Activated CD4-positive, alpha-beta memory T cell treated with anti-CD3 and anti-CD28 coated beads for 36 hours (primary cell): Measurements from ENCODE around the gene CCSER1. TPM values are rescaled to one million over a fixed set of nuclear protein-coding genes. Genes with fewer than 3 reads are reported as not detected.
A peak's percentile ranks its signal among the peaks of the same experiment; 100 is the strongest.

Experiments
- CTCF ChIA-PET: fragments of 350-600 bp; sonication (Branson Sonifier 250); formaldehyde crosslinking; loops from one replicate; lab custom pipeline; 2021; ENCODE audit warnings: antibody characterized with exemption, inconsistent platforms; lab: Charles Lee
- POLR2A ChIA-PET: fragments of 350-600 bp; sonication (Branson Sonifier 250); formaldehyde crosslinking; loops from one replicate; lab custom pipeline; 2021; ENCODE audit warnings: antibody characterized with exemption; lab: Charles Lee
- DNase-seq: peaks from one replicate; pipeline ENCODE4 v3.0.0-alpha.2; 2020
- H3K27ac Mint-ChIP-seq: one replicate; pipeline ENCODE4 v1.8.0; 2021; ENCODE audit warnings: mixed read lengths
- H3K27me3 Mint-ChIP-seq: one replicate; pipeline ENCODE4 v1.8.0; 2021; ENCODE audit warnings: mixed read lengths
- H3K36me3 Mint-ChIP-seq: one replicate; pipeline ENCODE4 v1.8.0; 2021; ENCODE audit warnings: mixed read lengths
- H3K4me1 Mint-ChIP-seq: one replicate; pipeline ENCODE4 v1.8.0; 2021; ENCODE audit warnings: low read depth, mixed read lengths
- H3K4me3 Mint-ChIP-seq: one replicate; pipeline ENCODE4 v1.8.0; 2021; ENCODE audit warnings: mild to moderate bottlenecking, mixed read lengths
- H3K9me3 Mint-ChIP-seq: one replicate; pipeline ENCODE4 v1.8.0; 2021; ENCODE audit warnings: mixed read lengths
- intact Hi-C: fragments of 100-400 bp; cut with micrococcal nuclease; formaldehyde crosslinking; loops from one replicate; pipeline ENCODE4 v1.15.1; 2023
- total RNA-seq, 2 experiments: library from RNA; stranded (reverse); gene quantifications; one replicate each; pipeline ENCODE4 v1.2.3, GENCODE V29; 2021

Gene CCSER1
- total RNA-seq, 2 experiments from 2014 or later: 0.17 to 0.19 TPM

DNA sequence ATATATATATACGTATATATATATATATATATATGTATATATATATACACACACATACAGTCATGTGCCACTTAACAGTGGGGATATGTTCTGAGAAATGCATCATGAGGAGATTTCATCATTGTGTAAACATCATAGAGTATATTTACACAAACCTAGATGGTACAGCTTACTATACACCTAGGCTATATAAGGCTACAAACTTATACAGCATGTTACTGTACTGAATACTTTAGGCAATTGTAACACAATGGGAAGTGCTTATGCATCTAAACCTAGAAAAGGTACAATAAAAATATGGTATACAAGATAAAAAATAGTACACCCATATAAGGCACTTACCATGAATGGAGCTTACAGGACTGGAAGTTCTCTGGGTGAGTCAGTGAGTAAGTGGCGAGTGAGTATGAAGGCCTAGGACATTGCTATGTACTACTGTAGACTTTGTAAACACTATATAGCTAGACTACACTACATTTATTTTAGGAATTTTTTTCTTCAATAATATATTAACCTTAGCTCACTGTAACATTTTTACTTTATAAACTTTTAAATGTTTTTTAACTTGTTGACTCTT is 13.2 kb upstream of the CCSER1 start:
- intact Hi-C loops: no loop called here
- no peak overlapping the region for H3K4me3 Mint-ChIP-seq
- ChIA-PET POLR2A (no interaction called here), CTCF (no interaction called here)
- no peak overlapping the region for H3K27ac Mint-ChIP-seq
- H3K27me3 Mint-ChIP-seq: peaks cover 1% of the 10 kb centered on the region
- no peaks in the 10 kb centered on the region for H3K36me3 Mint-ChIP-seq
- no peaks in the 10 kb centered on the region for H3K4me1 Mint-ChIP-seq
- no peaks in the 10 kb centered on the region for H3K9me3 Mint-ChIP-seq
- no peak for DNase-seq

DNA sequence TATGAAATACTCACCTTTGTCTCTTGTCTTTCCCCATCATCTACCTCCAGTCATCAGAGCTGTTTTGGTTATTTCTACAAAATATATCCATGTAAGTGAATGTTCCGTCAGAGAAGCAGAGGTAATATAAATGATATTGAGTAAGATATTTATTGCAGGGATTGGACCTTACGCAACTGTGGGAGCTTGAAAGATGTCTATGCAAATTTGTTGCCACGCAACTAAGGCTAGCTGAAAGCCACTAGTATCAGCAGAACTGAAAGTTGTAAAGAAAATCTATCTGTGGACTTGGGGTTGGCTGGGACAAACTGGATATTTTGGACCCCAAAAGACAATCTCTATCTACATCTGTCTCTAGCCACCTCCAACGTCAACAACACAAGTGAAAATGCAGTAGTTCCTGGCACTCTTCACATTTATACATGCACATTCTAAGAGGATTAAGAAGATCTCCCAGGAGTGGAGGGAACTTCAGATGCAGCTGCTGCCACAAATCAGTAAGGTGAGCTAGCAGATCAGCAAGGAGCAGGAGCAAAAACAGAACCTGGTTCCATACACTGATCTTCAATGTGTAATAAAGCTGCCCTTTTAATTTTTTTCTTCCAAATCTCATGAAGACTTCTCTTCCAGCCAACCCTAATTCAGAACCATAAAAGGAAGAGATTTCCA is 8.5 kb upstream of the CCSER1 start:
- Mint-ChIP-seq H3K27ac (no peak overlapping the region), H3K9me3 (no peaks in the 10 kb centered on the region), H3K36me3 (no peaks in the 10 kb centered on the region), H3K27me3 (peaks cover 2% of the 10 kb centered on the region), H3K4me1 (no peaks in the 10 kb centered on the region), H3K4me3 (no peak overlapping the region)
- ChIA-PET POLR2A (no interaction called here), CTCF (no interaction called here)
- intact Hi-C loops: no loop called here
- DNase-seq: no peak

DNA sequence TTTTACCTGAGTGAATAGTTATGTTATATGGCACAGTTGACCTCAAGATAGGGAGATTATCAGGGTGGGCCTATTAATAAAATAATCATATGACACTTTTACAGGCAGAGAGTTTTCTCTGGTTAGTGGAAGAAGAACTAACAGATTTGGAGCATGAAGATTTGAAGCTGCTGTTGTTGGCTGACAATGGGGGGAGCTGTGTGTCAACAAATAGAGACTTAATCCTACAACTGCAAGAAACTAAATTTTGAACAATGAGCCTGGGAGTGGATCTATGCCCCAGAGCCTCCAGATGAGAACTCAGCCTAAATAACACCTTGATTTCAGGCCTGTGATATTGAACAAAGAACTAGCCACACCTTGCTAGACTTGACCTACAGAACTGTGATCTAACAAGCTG is 7.2 kb upstream of the CCSER1 start:
- ChIA-PET CTCF (interaction anchor here (0.7 kb wide), 1 partner anchor 172 kb away, joined by 3 read pairs; no protein-coding TSS in a partner anchor), POLR2A (no interaction called here)
- DNase-seq: no peak
- intact Hi-C loops: loop anchor here (5.0 kb wide), 1 partner anchor 172 kb away; no protein-coding TSS in a partner anchor
- Mint-ChIP-seq H3K36me3 (no peaks in the 10 kb centered on the region), H3K9me3 (no peaks in the 10 kb centered on the region), H3K27me3 (peaks cover 5% of the 10 kb centered on the region), H3K4me1 (no peaks in the 10 kb centered on the region), H3K27ac (no peak overlapping the region), H3K4me3 (no peak overlapping the region)

DNA sequence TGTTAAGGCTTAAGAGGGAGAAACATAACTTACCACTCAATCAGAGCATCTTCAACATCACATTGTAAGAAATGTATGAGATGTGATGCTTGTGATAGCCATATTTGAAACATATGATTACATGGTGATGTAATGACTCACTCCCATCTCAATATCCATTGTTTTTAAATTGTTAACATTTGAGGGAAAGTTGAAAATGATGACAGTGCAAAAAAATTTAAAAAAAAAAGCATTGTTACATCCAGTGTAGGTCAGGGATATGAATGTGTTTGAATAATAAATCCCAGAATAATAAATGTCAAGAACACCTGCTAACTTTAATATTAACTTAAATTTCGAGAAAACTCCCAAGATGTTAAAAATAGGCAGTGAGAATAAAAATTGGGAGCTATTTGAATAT is 6.4 kb upstream of the CCSER1 start:
- CTCF ChIA-PET: no interaction called here
- no peaks in the 10 kb centered on the region for H3K36me3 Mint-ChIP-seq

DNA sequence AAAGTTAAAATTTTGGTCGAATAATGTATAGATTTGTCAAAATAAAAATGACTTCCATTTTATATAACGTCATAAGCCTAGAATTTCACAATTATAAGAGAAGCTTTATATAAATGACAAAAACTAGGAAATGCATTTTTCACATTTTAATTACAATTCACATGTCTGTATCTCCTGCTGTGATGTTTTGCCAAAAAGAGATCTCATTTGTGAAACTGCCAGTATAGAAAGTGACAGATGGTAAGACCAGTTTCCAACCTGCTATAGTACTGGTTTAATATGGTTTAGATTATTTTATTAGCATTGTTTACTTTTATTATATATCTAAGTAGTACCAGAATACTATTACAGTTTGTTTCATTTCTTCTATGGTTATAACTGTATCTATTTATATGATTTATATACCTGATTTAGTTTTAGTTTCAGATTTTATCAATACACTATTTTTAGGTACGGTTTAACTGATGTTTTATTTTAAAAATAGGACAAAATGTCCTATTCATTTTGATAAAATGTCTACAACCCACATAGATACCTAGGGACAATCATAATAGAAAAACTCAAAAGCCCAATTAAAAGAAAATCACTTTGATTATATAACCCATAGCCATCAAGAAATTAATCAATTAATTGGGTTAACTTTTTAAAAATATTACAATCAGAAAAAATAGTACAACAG is 5.4 kb upstream of the CCSER1 start:
- peaks cover 21% of the 10 kb centered on the region for H3K27me3 Mint-ChIP-seq
- POLR2A ChIA-PET: no interaction called here

More for the DNA sequence above, 6.4 kb upstream of the CCSER1 start:
- peaks cover 11% of the 10 kb centered on the region for H3K27me3 Mint-ChIP-seq
- no peak for DNase-seq
- POLR2A ChIA-PET: no interaction called here
- no peak overlapping the region for H3K4me3 Mint-ChIP-seq
- no peak overlapping the region for H3K27ac Mint-ChIP-seq
- intact Hi-C loops: loop anchor here (5.0 kb wide), 1 partner anchor 171 kb away; no protein-coding TSS in a partner anchor
- no peaks in the 10 kb centered on the region for H3K9me3 Mint-ChIP-seq
- no peaks in the 10 kb centered on the region for H3K4me1 Mint-ChIP-seq

DNA sequence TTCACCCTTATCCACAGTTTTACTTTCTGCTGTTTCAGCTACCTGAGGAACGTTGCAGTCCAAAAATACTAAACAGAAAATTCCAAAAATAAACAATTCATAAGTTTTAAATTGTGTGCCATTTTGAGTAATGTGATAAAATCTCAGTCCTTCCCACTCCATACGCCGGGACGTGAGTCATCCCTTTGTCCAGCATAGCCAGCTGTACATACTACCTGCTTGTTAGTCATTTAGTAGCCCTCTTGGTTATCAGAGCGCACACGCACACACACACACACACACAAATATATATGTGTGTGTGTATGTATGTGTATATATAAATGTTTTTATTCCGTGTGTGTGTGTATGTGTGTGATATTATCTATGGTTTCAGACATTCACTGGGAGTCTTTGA is 4.8 kb upstream of the CCSER1 start:
- Mint-ChIP-seq H3K27me3 (peaks cover 25% of the 10 kb centered on the region), H3K36me3 (no peaks in the 10 kb centered on the region), H3K9me3 (no peaks in the 10 kb centered on the region), H3K27ac (no peak overlapping the region), H3K4me3 (no peak overlapping the region), H3K4me1 (peaks cover 7% of the 10 kb centered on the region)
- intact Hi-C loops: loop anchor here (5.0 kb wide), 1 partner anchor 170 kb away; no protein-coding TSS in a partner anchor
- POLR2A ChIA-PET: no interaction called here
- no peak for DNase-seq
- CTCF ChIA-PET: no interaction called here

More for the DNA sequence above, 5.4 kb upstream of the CCSER1 start:
- no peak overlapping the region for H3K4me3 Mint-ChIP-seq
- no peaks in the 10 kb centered on the region for H3K9me3 Mint-ChIP-seq
- no peaks in the 10 kb centered on the region for H3K36me3 Mint-ChIP-seq
- DNase-seq: no peak
- CTCF ChIA-PET: no interaction called here
- peaks cover 3% of the 10 kb centered on the region for H3K4me1 Mint-ChIP-seq
- no peak overlapping the region for H3K27ac Mint-ChIP-seq
- intact Hi-C loops: loop anchor here (5.0 kb wide), 1 partner anchor 170 kb away; no protein-coding TSS in a partner anchor

DNA sequence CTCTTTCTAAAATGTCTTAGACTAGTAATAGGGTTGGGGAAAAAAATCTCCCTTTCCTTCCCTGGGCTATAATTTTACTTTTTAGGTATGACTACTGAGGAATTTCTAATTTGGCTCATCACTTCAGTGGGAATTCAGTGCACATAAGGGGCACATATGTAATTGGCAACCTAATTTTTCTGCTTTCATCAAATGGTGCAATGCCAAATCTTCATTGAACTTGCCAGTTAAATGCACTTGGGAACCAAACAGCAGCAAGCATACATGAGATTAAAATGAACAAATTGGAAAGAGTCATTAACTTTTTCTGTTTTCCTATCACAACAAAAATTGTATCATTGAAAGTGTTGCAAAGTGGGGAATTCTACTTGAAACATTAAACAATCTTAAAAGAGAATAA is 2.9 kb upstream of the CCSER1 start:
- intact Hi-C loops: loop anchor here (5.0 kb wide), 1 partner anchor 168 kb away; no protein-coding TSS in a partner anchor
- CTCF ChIA-PET: no interaction called here
- POLR2A ChIA-PET: no interaction called here
- no peaks in the 10 kb centered on the region for H3K9me3 Mint-ChIP-seq
- H3K27me3 Mint-ChIP-seq: peaks cover 38% of the 10 kb centered on the region
- no peaks in the 10 kb centered on the region for H3K36me3 Mint-ChIP-seq
- no peak overlapping the region for H3K27ac Mint-ChIP-seq
- no peak for DNase-seq
- peaks cover 19% of the 10 kb centered on the region for H3K4me1 Mint-ChIP-seq
- no peak overlapping the region for H3K4me3 Mint-ChIP-seq

DNA sequence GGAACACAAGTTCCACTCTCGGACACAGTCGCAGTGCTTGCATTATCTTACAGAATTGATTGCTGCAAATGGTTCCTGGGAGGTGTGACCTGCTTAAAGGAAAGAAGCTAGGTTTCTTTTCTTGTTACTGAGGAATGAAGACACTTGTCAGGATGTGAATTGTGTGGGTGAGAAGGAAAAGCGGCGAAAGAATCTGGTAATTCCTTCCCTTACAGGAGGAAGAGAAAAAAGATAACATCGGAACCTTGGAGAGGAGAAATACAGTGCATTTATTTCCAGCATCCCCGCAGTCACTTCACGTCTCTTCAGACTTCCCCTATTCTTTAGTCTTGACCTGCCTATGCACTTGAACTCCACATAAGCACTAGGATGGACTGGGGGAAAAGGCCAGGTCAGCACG is 389 bp upstream of the CCSER1 start:
- POLR2A ChIA-PET: no interaction called here
- no peak for DNase-seq
- H3K9me3 Mint-ChIP-seq: no peaks in the 10 kb centered on the region
- H3K36me3 Mint-ChIP-seq: no peaks in the 10 kb centered on the region
- H3K4me3 Mint-ChIP-seq: peak overlapping the region; percentile 76
- H3K27me3 Mint-ChIP-seq: peaks cover 43% of the 10 kb centered on the region
- CTCF ChIA-PET: no interaction called here
- H3K27ac Mint-ChIP-seq: no peak overlapping the region
- peaks cover 19% of the 10 kb centered on the region for H3K4me1 Mint-ChIP-seq
- intact Hi-C loops: no loop called here

DNA sequence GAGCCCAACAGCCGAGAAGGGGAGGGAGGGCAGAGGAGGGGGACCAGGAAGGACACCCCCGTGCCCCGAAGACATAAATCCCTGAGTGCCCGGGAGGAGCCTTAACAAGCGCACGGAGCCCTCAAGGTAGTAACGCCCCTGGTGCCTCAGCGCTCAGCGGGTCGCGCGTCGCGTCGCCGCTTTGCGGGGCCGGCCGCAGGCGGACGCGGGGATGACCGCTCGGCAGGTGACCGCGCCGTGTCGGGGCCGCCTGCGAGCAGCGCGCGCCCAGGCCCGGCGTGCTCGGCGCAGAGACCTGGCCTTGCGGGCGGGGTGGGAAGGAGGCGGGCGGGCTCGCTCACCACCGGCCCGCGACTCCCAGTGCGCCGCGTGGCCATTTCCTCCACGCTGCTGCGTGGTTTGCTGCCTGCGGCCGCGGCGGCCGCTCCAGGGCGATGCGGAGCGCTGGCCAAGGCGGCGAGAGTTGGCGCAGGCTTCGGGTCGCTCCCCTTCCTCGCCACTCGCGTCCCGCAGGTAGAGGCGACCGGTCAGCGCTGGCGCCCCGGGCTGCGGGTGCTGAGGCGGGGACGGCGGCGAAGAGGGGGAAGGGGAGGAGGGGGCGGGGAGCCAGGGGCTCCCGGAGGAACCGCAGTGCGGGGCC is 632 bp downstream of the CCSER1 start:
- H3K27me3 Mint-ChIP-seq: peaks cover 43% of the 10 kb centered on the region
- no peak overlapping the region for H3K27ac Mint-ChIP-seq
- H3K9me3 Mint-ChIP-seq: no peaks in the 10 kb centered on the region
- peak overlapping the region; percentile 76 for H3K4me3 Mint-ChIP-seq
- ChIA-PET POLR2A (no interaction called here), CTCF (no interaction called here)
- no peaks in the 10 kb centered on the region for H3K36me3 Mint-ChIP-seq
- peaks cover 19% of the 10 kb centered on the region for H3K4me1 Mint-ChIP-seq
- DNase-seq: peak; percentile 9
- intact Hi-C loops: no loop called here

DNA sequence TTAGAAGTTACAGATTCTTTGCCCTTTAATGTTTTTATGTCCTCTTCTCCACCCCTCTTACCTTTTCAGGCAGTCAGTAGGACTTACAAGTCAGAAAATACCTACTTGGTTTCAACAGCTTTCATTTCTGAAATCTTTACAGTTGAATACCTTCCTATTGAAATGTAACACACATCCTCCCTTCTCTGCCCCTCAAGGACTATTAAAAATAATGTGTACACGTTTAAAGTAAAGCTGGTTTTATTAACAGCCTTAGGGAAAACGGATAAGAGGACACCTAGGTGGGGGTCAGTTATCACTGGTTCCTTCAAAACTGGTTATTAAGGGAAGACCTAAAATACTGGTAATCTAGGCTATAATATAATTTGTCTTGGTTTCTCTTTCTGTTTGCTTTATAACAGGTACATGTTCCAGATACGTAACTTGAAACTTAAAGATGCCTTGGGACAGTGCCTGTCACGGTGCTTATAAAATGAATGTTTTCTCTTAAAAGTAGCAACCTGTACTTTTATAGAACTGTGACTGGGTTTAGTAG is 1.8 kb downstream of the CCSER1 start:
- CTCF ChIA-PET: no interaction called here
- POLR2A ChIA-PET: no interaction called here

DNA sequence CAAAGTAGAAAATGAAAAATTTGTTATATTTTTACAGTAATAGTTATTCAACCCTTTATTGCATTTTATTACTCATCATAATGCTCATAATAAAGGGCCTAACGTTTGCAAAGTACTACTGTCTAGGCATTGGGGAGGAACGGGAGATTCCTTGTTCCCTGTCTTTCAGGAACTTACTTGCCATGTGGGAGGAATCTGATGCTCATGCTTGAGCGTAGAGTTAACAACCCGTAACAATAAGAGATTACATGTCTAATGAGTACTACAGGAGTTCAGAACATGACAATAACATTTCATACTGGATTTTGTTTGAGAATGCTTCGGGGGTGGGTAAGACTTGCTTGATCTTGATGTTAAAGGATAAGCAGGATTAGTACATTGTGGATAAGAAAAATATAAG is 2.9 kb downstream of the CCSER1 start:
- no peaks in the 10 kb centered on the region for H3K36me3 Mint-ChIP-seq
- ChIA-PET CTCF (no interaction called here), POLR2A (no interaction called here)
- H3K27me3 Mint-ChIP-seq: peaks cover 37% of the 10 kb centered on the region
- no peaks in the 10 kb centered on the region for H3K9me3 Mint-ChIP-seq
- no peak overlapping the region for H3K27ac Mint-ChIP-seq
- peaks cover 19% of the 10 kb centered on the region for H3K4me1 Mint-ChIP-seq
- DNase-seq: no peak
- no peak overlapping the region for H3K4me3 Mint-ChIP-seq
- intact Hi-C loops: no loop called here

More for the DNA sequence above, 1.8 kb downstream of the CCSER1 start:
- H3K4me3 Mint-ChIP-seq: peak overlapping the region; percentile 72
- no peak for DNase-seq
- no peaks in the 10 kb centered on the region for H3K9me3 Mint-ChIP-seq
- H3K27me3 Mint-ChIP-seq: peaks cover 38% of the 10 kb centered on the region
- intact Hi-C loops: no loop called here
- no peak overlapping the region for H3K27ac Mint-ChIP-seq
- no peaks in the 10 kb centered on the region for H3K36me3 Mint-ChIP-seq
- H3K4me1 Mint-ChIP-seq: peaks cover 19% of the 10 kb centered on the region

DNA sequence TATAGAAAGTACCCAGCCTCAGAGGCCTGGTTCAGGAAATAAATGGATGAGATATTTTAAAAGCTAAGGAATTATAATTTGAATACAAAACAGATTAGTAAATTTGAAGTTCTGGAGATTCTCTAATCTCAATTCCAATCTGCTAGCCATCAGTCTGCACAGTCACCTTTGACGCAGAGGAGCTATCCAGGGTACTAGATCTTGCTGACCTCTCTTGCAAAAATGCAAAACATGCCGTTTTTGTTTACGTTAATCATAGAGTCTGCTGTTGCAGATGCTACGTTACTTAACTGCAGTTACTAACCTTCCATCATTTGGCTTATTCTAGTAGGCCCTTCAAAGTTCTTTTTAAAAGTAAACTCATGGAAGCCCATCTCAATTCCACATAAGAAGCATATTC is 10.4 kb downstream of the CCSER1 start:
- no peak for DNase-seq
- no peaks in the 10 kb centered on the region for H3K36me3 Mint-ChIP-seq
- intact Hi-C loops: no loop called here
- no peaks in the 10 kb centered on the region for H3K9me3 Mint-ChIP-seq
- ChIA-PET CTCF (no interaction called here), POLR2A (no interaction called here)
- H3K27ac Mint-ChIP-seq: no peak overlapping the region
- H3K27me3 Mint-ChIP-seq: no peaks in the 10 kb centered on the region
- H3K4me1 Mint-ChIP-seq: no peaks in the 10 kb centered on the region
- H3K4me3 Mint-ChIP-seq: no peak overlapping the region
